ENCODE results near the gene SDC1.
A peak's percentile ranks its signal among the peaks of the same experiment; 100 is the strongest.

Gene SDC1

GRCh38 chr2:20190170-20190569, 34.8 kb downstream of the SDC1 start:
- no peak for TF ChIP-seq CTCF (IDR thresholded peaks at IDR 0.05; ENCODE audit: poor library complexity, severe bottlenecking)
- H3K4me3 ChIP-seq (ENCODE audit: severe bottlenecking): no peak overlapping the region
- ATAC-seq (ENCODE audit: low read depth) (no peak), DNase-seq (ENCODE audit: low spot score) (no peak)
- H3K4me1 ChIP-seq (ENCODE audit: insufficient read depth, poor library complexity, severe bottlenecking): peaks cover 15% of the 10 kb centered on the region
- H3K9me3 ChIP-seq (ENCODE audit: severe bottlenecking): no peaks in the 10 kb centered on the region
- H3K27me3 ChIP-seq (ENCODE audit: insufficient read depth, poor library complexity, severe bottlenecking): no peaks in the 10 kb centered on the region
- H3K27ac ChIP-seq (ENCODE audit: poor library complexity, severe bottlenecking): no peak overlapping the region
- H3K36me3 ChIP-seq (ENCODE audit: low read depth): no peaks in the 10 kb centered on the region

GRCh38 chr2:20189299-20189931, 35.5 kb downstream of the SDC1 start:
- Histone ChIP-seq H3K27me3 (ENCODE audit: insufficient read depth, poor library complexity, severe bottlenecking) (no peaks in the 10 kb centered on the region), H3K36me3 (ENCODE audit: low read depth) (no peaks in the 10 kb centered on the region), H3K27ac (ENCODE audit: poor library complexity, severe bottlenecking) (no peak overlapping the region), H3K9me3 (ENCODE audit: severe bottlenecking) (no peaks in the 10 kb centered on the region), H3K4me1 (ENCODE audit: insufficient read depth, poor library complexity, severe bottlenecking) (peaks cover 23% of the 10 kb centered on the region), H3K4me3 (ENCODE audit: severe bottlenecking) (no peak overlapping the region)
- TF ChIP-seq CTCF (IDR thresholded peaks at IDR 0.05; ENCODE audit: poor library complexity, severe bottlenecking): no peak
- DNase-seq (ENCODE audit: low spot score) (no peak), ATAC-seq (ENCODE audit: low read depth) (no peak)

GRCh38 chr2:20188851-20189250, 36.1 kb downstream of the SDC1 start:
- Histone ChIP-seq H3K36me3 (ENCODE audit: low read depth) (no peaks in the 10 kb centered on the region), H3K27me3 (ENCODE audit: insufficient read depth, poor library complexity, severe bottlenecking) (no peaks in the 10 kb centered on the region), H3K9me3 (ENCODE audit: severe bottlenecking) (no peaks in the 10 kb centered on the region), H3K27ac (ENCODE audit: poor library complexity, severe bottlenecking) (no peak overlapping the region), H3K4me3 (ENCODE audit: severe bottlenecking) (no peak overlapping the region), H3K4me1 (ENCODE audit: insufficient read depth, poor library complexity, severe bottlenecking) (peaks cover 28% of the 10 kb centered on the region)
- no peak for ATAC-seq (ENCODE audit: low read depth)
- TF ChIP-seq CTCF (IDR thresholded peaks at IDR 0.05; ENCODE audit: poor library complexity, severe bottlenecking): no peak
- no peak for DNase-seq (ENCODE audit: low spot score)

- DNase-seq (ENCODE audit: low spot score) (no peak), ATAC-seq (ENCODE audit: low read depth) (no peak)
- peaks cover 35% of the 10 kb centered on the region for H3K4me1 ChIP-seq (ENCODE audit: insufficient read depth, poor library complexity, severe bottlenecking)
- H3K9me3 ChIP-seq (ENCODE audit: severe bottlenecking): no peaks in the 10 kb centered on the region
- no peaks in the 10 kb centered on the region for H3K27me3 ChIP-seq (ENCODE audit: insufficient read depth, poor library complexity, severe bottlenecking)
- no peak overlapping the region for H3K27ac ChIP-seq (ENCODE audit: poor library complexity, severe bottlenecking)
- H3K36me3 ChIP-seq (ENCODE audit: low read depth): no peaks in the 10 kb centered on the region
- no peak overlapping the region for H3K4me3 ChIP-seq (ENCODE audit: severe bottlenecking)
- no peak for TF ChIP-seq CTCF (IDR thresholded peaks at IDR 0.05; ENCODE audit: poor library complexity, severe bottlenecking)
Observed at GRCh38 chr2:20188201-20188600, 36.7 kb downstream of the SDC1 start.

- no peaks in the 10 kb centered on the region for H3K36me3 ChIP-seq (ENCODE audit: low read depth)
- DNase-seq (ENCODE audit: low spot score) (no peak), ATAC-seq (ENCODE audit: low read depth) (no peak)
- H3K4me3 ChIP-seq (ENCODE audit: severe bottlenecking): no peak overlapping the region
- H3K27ac ChIP-seq (ENCODE audit: poor library complexity, severe bottlenecking): peak overlapping the region; percentile 91
- H3K9me3 ChIP-seq (ENCODE audit: severe bottlenecking): no peaks in the 10 kb centered on the region
- H3K27me3 ChIP-seq (ENCODE audit: insufficient read depth, poor library complexity, severe bottlenecking): no peaks in the 10 kb centered on the region
- TF ChIP-seq CTCF (IDR thresholded peaks at IDR 0.05; ENCODE audit: poor library complexity, severe bottlenecking): no peak
- H3K4me1 ChIP-seq (ENCODE audit: insufficient read depth, poor library complexity, severe bottlenecking): peaks cover 43% of the 10 kb centered on the region
Observed at GRCh38 chr2:20187331-20187730, 37.6 kb downstream of the SDC1 start.
